NB4 (cell line): ENCODE data around the gene MAP2K3.
"Not testable (repeated sequence)": the region's sequence is repeated elsewhere in the genome, so short reads cannot be mapped to it uniquely, and the experiment has no call there.

ENCODE experiments used
- DNase-seq: peaks from one replicate; pipeline ENCODE4 v3.0.0; 2010; ENCODE audit warnings: low read depth
- H3K4me3 ChIP-seq: one replicate; pipeline ENCODE4 v1.5.1; 2011; ENCODE audit warnings: mild to moderate bottlenecking, low read depth, low read length, moderate library complexity
- MAX ChIP-seq: IDR thresholded peaks from 2 replicates; pipeline ENCODE4 v1.6.1; 2011; ENCODE audit warnings: low read depth, low read length
- MYC ChIP-seq: IDR thresholded peaks from 2 replicates; pipeline ENCODE4 v1.6.1; 2011; ENCODE audit warnings: low read depth, low read length
- POLR2A ChIP-seq: IDR thresholded peaks from 2 replicates; pipeline ENCODE4 v1.6.1; 2011; ENCODE audit warnings: mild to moderate bottlenecking; ENCODE audit not compliant: insufficient read length; ENCODE audit errors: extremely low read depth
- TF ChIP-seq, protein P1 (sequence below): IDR thresholded peaks from one replicate; pipeline ENCODE4 v1.5.1; 2012; ENCODE audit warnings: low read depth, low read length

The MAP2K3 gene

DNA sequence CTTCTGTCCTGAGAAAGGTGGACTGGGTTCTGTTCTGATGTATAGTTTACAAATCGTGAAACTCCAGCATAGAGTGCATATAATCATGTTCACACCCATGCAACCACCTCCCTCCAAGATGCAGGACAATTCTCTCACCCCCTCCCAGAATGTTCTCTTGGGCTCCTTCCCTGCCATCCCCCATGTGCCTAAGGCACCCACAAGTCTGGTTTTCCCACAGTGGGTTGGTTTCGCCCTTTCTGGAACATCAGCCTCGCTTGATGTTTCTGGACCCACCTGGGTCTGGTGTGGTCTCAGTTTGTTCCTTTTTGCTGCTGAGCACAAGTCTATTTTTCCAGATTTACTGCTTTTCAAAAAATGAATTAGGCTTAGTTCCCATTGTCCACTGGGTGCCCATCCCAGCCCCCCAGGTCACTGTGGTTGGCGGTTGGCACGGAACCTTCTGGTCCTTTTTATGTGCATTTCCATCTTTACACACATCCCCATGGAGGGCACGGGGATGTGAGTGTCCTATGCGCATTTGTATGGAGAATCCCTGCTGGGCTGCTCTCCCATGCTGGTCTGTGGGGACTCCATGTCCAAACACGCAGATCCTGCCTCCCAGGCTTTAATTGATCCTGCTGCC, 19.0 kb downstream of the MAP2K3 start:
- no peak for DNase-seq
- no peak overlapping the region for H3K4me3 ChIP-seq
- TF ChIP-seq, protein P1, sequence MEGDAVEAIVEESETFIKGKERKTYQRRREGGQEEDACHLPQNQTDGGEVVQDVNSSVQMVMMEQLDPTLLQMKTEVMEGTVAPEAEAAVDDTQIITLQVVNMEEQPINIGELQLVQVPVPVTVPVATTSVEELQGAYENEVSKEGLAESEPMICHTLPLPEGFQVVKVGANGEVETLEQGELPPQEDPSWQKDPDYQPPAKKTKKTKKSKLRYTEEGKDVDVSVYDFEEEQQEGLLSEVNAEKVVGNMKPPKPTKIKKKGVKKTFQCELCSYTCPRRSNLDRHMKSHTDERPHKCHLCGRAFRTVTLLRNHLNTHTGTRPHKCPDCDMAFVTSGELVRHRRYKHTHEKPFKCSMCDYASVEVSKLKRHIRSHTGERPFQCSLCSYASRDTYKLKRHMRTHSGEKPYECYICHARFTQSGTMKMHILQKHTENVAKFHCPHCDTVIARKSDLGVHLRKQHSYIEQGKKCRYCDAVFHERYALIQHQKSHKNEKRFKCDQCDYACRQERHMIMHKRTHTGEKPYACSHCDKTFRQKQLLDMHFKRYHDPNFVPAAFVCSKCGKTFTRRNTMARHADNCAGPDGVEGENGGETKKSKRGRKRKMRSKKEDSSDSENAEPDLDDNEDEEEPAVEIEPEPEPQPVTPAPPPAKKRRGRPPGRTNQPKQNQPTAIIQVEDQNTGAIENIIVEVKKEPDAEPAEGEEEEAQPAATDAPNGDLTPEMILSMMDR, result no peak
- TF ChIP-seq POLR2A (no peak), MYC (no peak), MAX (no peak)

GRCh38 chr17:21304091-21304490, 19.6 kb downstream of the MAP2K3 start:
- H3K4me3 ChIP-seq, result no peak overlapping the region
- no peak for TF ChIP-seq MAX
- no peak for TF ChIP-seq MYC
- TF ChIP-seq POLR2A, result no peak
- TF ChIP-seq, protein P1, result no peak
- DNase-seq, result no peak

DNA sequence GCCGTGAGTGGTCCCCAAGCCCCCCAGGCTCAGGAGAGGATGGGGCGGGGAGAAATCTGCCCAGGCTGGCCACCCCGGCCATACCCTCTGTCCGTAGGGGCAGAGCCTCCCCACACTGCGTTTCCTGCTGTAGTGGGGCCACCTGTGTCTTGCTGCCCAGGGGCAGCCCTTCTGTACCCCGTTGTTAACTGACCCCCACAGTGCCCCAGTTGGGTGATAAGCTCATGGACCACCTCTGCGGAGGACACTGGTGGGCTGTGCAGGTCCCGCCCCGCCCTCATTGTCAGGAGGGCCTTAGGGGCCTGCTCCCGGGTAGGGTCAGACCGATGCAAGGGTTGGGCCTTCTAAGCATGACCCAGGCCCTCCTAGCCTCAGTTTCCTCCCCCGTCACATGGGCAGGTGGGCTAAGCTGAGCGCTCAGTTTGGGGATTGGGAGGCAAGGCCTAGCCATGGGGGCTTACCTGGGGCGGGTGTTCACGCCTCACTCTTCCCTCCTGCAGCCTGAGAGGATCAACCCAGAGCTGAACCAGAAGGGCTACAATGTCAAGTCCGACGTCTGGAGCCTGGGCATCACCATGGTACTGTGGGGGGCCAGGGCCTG, 20.1 kb downstream of the MAP2K3 start:
- not testable (repeated sequence) for DNase-seq, H3K4me3 ChIP-seq

DNA sequence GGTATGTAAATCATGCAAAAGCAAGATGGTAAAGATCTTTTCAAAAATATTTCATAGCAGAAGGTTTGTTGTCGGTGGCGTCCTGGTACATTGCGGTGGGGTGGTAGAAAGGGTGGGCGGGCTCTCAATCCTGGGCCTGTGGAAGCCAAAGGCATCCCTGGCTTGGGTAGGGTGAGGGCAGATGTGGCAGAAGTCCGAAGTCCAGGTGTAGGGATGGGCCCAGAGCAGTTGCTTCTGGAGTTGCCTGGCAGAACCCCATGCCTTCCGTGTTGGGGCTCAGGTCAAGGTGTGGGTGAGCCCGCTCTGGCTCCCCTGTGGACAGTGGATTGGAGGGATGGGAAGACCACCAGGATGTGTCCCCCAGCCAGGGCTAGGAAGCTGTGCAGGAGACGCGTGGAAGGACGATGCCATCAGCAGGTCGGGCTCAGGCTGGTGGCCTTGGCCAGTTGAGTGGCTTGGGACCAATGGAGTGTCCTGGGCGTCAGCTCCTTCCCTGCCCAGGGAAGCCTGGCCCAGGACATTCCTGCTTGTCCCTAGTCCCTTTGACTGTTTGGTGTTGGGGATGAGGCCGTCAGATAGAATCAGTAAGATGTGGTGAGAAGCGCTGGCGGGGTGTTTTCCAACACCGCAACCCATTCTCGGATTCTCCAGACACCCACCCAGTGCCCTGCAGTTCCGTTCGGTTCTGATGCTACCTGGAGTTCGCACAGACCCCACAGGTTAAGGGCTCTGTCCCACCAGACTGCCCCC, 21.1 kb downstream of the MAP2K3 start:
- DNase-seq, H3K4me3 ChIP-seq: not testable (repeated sequence)

- DNase-seq, result not testable (repeated sequence)
These were observed 22.2 kb downstream of the MAP2K3 start for GRCh38 chr17:21306611-21307272.

DNA sequence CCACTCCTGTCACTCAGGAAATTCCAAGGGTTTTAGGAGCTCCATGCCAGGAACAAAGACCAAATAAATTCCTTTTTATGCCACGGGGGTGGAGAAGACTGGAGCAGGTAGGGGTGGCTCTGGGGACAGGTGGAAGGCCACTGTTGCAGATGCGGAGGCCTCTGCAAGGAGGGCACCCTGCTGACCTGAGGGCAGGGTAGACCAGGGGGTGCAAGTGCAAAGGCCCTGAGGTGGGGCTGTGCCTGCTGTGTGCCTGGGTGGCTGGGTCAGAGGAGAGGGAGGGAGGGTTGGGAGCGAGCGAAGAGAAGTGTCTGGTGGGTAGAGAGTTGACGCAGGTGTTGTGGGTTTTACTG, 22.7 kb downstream of the MAP2K3 start:
- H3K4me3 ChIP-seq, DNase-seq: not testable (repeated sequence)

More at GRCh38 chr17:21306611-21307272, 22.2 kb downstream of the MAP2K3 start:
- not testable (repeated sequence) for H3K4me3 ChIP-seq

DNA sequence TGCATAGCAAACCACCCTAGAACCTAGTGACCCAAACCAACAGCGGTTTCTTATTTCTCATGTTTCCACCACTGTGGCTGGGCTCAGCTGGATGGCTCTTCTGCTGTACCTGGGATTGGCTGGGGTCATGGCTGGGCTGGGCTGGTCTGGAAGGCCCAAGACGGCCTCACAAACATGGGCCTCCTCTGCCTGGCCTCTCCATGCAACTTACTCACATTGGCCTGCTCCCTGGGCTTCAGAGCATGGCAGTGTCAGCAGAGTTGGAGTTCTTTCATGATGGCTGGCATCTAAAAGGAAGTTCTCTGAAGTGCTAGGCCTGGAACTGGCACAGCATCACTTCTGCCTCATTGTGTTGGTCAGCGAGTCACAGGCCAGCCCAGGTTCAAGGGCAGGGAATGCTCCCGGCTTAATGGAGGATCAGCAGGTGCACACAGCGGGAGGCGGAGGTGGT, 24.4 kb downstream of the MAP2K3 start:
- not testable (repeated sequence) for DNase-seq

GRCh38 chr17:21310061-21310765, 25.7 kb downstream of the MAP2K3 start:
- DNase-seq, result not testable (repeated sequence)

More for the DNA sequence above, 24.4 kb downstream of the MAP2K3 start:
- not testable (repeated sequence) for H3K4me3 ChIP-seq

GRCh38 chr17:21310766-21311602, 26.5 kb downstream of the MAP2K3 start:
- not testable (repeated sequence) for DNase-seq, H3K4me3 ChIP-seq

More at GRCh38 chr17:21310061-21310765, 25.7 kb downstream of the MAP2K3 start:
- not testable (repeated sequence) for H3K4me3 ChIP-seq
